CD14-positive monocyte (primary cell): ENCODE data around the gene ARHGAP33. TPM values are rescaled to one million over a fixed set of nuclear protein-coding genes. Genes with fewer than 3 reads are reported as not detected.
"Not testable (repeated sequence)": the region's sequence is repeated elsewhere in the genome, so short reads cannot be mapped to it uniquely, and the experiment has no call there.

Experiments used
- DNase-seq, 3 donors: peaks; one replicate each; pipeline ENCODE4 v3.0.0-alpha.2; 2011 to 2022
- H2AFZ ChIP-seq: 2 replicates; pipeline ENCODE4 v1.6.0; 2012; ENCODE audit warnings: mild to moderate bottlenecking, low read depth, low read length, inconsistent platforms; ENCODE audit not compliant: insufficient read depth, poor library complexity, severe bottlenecking
- H3K27ac ChIP-seq, 2 donors: 1 replicate in 1 of 2; 2 replicates in 1 of 2; pipeline ENCODE4 v1.5.1; 2012 to 2013; ENCODE audit warnings: low read length in 2 of 2, control low read depth in 1 of 2, inconsistent platforms in 1 of 2, low read depth in 1 of 2, mild to moderate bottlenecking in 1 of 2
- H3K27me3 ChIP-seq, 2 donors: one replicate each; pipeline versions ENCODE4 v1.6.0 to v1.6.1; 2011 to 2013; ENCODE audit warnings: low read length in 2 of 2; ENCODE audit not compliant: control insufficient read depth in 2 of 2, insufficient read depth in 2 of 2
- H3K36me3 ChIP-seq, 2 donors: replicated peaks in 1 of 2; 1 replicate in 1 of 2; 2 replicates in 1 of 2; pipeline versions ENCODE4 v1.5.1 to v1.6.1; 2012 to 2013; ENCODE audit warnings: low read length in 2 of 2, control low read depth in 1 of 2, inconsistent platforms in 1 of 2, mild to moderate bottlenecking in 1 of 2; ENCODE audit not compliant: insufficient read depth in 2 of 2, control insufficient read depth in 1 of 2
- H3K4me1 ChIP-seq, 2 donors: 1 replicate in 1 of 2; 2 replicates in 1 of 2; pipeline versions ENCODE4 v1.5.1 to v1.6.1; 2012 to 2013; ENCODE audit warnings: low read length in 2 of 2, control low read depth in 1 of 2, inconsistent platforms in 1 of 2, mild to moderate bottlenecking in 1 of 2, moderate library complexity in 1 of 2; ENCODE audit not compliant: insufficient read depth in 2 of 2, control insufficient read depth in 1 of 2
- H3K4me2 ChIP-seq: replicated peaks from 2 replicates; pipeline ENCODE3; 2012; ENCODE audit warnings: low read length, moderate library complexity, mild to moderate bottlenecking; ENCODE audit not compliant: poor library complexity, severe bottlenecking; ENCODE audit errors: extremely low read depth
- H3K4me3 ChIP-seq, 3 experiments: fragments of 200-600 bp in 1 of 3; sonication (generic) in 1 of 3; replicated peaks in 1 of 3; 1 replicate in 2 of 3; 2 replicates in 1 of 3; pipeline ENCODE4 v1.5.1; 2011 to 2013; ENCODE audit warnings: low read length in 3 of 3, mild to moderate bottlenecking in 3 of 3, control low read depth in 2 of 3, low read depth in 2 of 3, inconsistent platforms in 1 of 3, moderate library complexity in 1 of 3
- H3K79me2 ChIP-seq: 2 replicates; pipeline ENCODE4 v1.6.0; 2012; ENCODE audit warnings: mild to moderate bottlenecking, control low read depth, inconsistent platforms, low read length, moderate library complexity; ENCODE audit not compliant: insufficient read depth
- H3K9ac ChIP-seq: 2 replicates; pipeline ENCODE4 v1.6.0; 2017; ENCODE audit warnings: low read length, mild to moderate bottlenecking; ENCODE audit not compliant: insufficient read depth, poor library complexity, severe bottlenecking
- H3K9me3 ChIP-seq, 2 donors: replicated peaks in 1 of 2; 1 replicate in 1 of 2; 2 replicates in 1 of 2; pipeline versions ENCODE4 v1.5.1 to v1.6.1; 2012 to 2013; ENCODE audit warnings: low read length in 2 of 2, control low read depth in 1 of 2; ENCODE audit not compliant: control insufficient read depth in 1 of 2, insufficient read depth in 1 of 2
- H4K20me1 ChIP-seq: 2 replicates; pipeline ENCODE4 v1.6.0; 2012; ENCODE audit warnings: mild to moderate bottlenecking, low read length, control low read depth, moderate library complexity; ENCODE audit not compliant: insufficient read depth
- H3K27ac Mint-ChIP-seq, 7 donors: one replicate each; pipeline ENCODE4 v1.8.0; 2020; ENCODE audit warnings: mild to moderate bottlenecking in 7 of 7, mixed read lengths in 7 of 7, moderate library complexity in 6 of 7, inconsistent platforms in 2 of 7
- H3K27me3 Mint-ChIP-seq, 3 donors: one replicate each; pipeline ENCODE4 v1.8.0; 2021 to 2022; ENCODE audit warnings: low read depth in 3 of 3, mild to moderate bottlenecking in 3 of 3, mixed read lengths in 3 of 3, moderate library complexity in 3 of 3, inconsistent platforms in 1 of 3
- H3K36me3 Mint-ChIP-seq, 2 donors: one replicate each; pipeline ENCODE4 v1.8.0; 2020; ENCODE audit warnings: mixed read lengths in 2 of 2, inconsistent platforms in 1 of 2, mild to moderate bottlenecking in 1 of 2
- H3K4me1 Mint-ChIP-seq: one replicate; pipeline ENCODE4 v1.8.0; 2020; ENCODE audit warnings: mild to moderate bottlenecking, mixed read lengths
- H3K4me3 Mint-ChIP-seq, 2 donors: one replicate each; pipeline ENCODE4 v1.8.0; 2020; ENCODE audit warnings: mild to moderate bottlenecking in 2 of 2, mixed read lengths in 2 of 2, moderate library complexity in 1 of 2
- H3K9me3 Mint-ChIP-seq, 7 donors: one replicate each; pipeline ENCODE4 v1.8.0; 2020 to 2022; ENCODE audit warnings: mixed read lengths in 7 of 7, mild to moderate bottlenecking in 6 of 7, moderate library complexity in 6 of 7, inconsistent platforms in 2 of 7
- WGBS: methylation state at CpG from one replicate; pipeline ENCODE4 v1.1.5; 2013; ENCODE audit warnings: missing lambda C conversion rate; ENCODE audit not compliant: insufficient coverage; 5-methylcytosine and 5-hydroxymethylcytosine counted together
- intact Hi-C, 2 donors: fragments of 100-400 bp; cut with micrococcal nuclease; formaldehyde crosslinking; loops; one replicate each; pipeline versions ENCODE4 v1.15.0 to v1.15.1; 2023
- polyA plus RNA-seq, 3 donors: library from polyadenylated mRNA; depleted of rRNA in 1 of 3; unstranded in 2 of 3; stranded (reverse) in 1 of 3; fragments of 300-500 nt in 2 of 3; fragments of >200 nt in 1 of 3; fragmentation: Illumina TruSeq in 2 of 3; gene quantifications; 1 replicate in 2 of 3; 2 replicates in 1 of 3; pipeline ENCODE4 v1.2.3, GENCODE V29; 2012 to 2021
- TF ChIP-seq, protein P1 (sequence below): fragments of 200-600 bp; IDR thresholded peaks from one replicate; pipeline ENCODE4 v1.8.0; 2022; ENCODE audit warnings: antibody characterized with exemption, mild to moderate bottlenecking

The ARHGAP33 gene
- polyA plus RNA-seq, 3 donors = 8.6 TPM; not detected in 2

DNA sequence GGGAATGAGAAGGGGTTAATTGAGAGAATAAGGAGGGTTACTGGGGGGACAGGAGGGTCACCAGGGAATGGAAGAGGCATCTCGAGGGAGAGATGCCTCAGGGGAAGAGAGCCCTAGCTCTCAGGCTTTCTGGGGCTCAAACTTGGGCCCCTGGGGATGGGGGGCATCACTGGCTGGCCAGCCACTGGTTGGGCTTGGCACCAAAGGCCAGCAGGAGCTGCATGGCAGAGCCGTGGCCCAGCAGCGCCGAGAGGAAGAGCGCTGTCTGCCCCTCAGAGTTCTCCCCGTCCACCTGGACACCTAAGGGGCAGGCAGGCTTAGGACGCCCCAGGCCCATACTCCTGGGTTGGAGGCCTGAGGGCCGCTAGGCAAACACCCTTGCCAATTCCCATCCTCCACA is 17.5 kb downstream of the ARHGAP33 start:
- Mint-ChIP-seq H3K9me3 (peaks cover 0 to 6% (median 0%) of the 10 kb centered on the region in 7 donors), H3K36me3 (peaks cover 0 to under 1% of the 10 kb centered on the region in 2 donors), H3K27me3 (peaks cover 28 to 36% (median 28%) of the 10 kb centered on the region in 3 donors), H3K4me1 (peaks cover 4% of the 10 kb centered on the region), H3K4me3 (no peak overlapping the region), H3K27ac (peak overlapping the region in 1 of 7 donors; percentile 26)
- Histone ChIP-seq H3K27me3 (peaks cover 2 to 17% of the 10 kb centered on the region in 2 donors), H3K4me2 (no peak overlapping the region), H4K20me1 (no peaks in the 10 kb centered on the region), H3K36me3 (no peaks in the 10 kb centered on the region), H3K27ac (no peak overlapping the region), H3K79me2 (no peaks in the 10 kb centered on the region), H2AFZ (no peak overlapping the region), H3K4me1 (no peaks in the 10 kb centered on the region), H3K9ac (no peak overlapping the region), H3K4me3 (no peak overlapping the region), H3K9me3 (no peaks in the 10 kb centered on the region)
- intact Hi-C loops = no loop called here
- 89% methylated on average over 8 of the region's 8 CpGs for WGBS
- DNase-seq = no peak
- TF ChIP-seq, protein P1, sequence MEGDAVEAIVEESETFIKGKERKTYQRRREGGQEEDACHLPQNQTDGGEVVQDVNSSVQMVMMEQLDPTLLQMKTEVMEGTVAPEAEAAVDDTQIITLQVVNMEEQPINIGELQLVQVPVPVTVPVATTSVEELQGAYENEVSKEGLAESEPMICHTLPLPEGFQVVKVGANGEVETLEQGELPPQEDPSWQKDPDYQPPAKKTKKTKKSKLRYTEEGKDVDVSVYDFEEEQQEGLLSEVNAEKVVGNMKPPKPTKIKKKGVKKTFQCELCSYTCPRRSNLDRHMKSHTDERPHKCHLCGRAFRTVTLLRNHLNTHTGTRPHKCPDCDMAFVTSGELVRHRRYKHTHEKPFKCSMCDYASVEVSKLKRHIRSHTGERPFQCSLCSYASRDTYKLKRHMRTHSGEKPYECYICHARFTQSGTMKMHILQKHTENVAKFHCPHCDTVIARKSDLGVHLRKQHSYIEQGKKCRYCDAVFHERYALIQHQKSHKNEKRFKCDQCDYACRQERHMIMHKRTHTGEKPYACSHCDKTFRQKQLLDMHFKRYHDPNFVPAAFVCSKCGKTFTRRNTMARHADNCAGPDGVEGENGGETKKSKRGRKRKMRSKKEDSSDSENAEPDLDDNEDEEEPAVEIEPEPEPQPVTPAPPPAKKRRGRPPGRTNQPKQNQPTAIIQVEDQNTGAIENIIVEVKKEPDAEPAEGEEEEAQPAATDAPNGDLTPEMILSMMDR = no peak

DNA sequence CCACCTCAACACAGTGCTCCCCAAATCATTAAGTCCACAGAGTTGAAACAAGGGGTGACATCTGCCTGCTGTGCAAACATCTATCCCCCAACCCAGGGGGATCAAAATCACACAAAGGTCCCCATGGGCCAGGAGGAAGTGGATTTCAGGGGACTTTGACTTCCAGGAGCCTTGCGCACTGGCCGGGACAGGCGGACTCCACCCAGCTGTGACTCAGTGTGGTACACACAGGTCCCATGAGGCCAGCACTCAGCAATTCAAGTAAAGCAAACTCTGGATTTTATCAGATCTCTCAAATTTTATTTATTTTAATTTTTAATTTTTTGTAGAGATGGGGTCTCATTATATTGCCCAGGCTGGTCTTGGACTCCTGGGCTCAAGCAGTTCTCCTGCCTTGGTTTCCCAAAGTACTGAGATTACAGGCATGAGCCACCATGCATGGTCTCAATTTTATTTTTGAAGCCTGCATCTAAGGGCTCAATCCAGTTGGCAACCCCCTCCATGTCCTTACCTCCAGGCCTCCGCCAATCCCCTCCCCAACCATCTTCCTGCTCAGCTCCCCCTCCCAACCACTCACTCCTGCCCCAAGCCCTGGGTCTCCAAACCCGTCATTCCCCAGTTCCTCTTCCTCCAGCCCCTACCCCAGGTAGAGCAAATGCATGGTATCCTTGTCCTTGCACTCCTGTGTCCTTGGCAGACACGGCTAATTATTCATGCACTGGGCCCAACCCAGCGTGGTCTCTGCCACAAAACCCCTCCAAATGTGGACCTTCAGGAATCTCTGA is 18.2 kb downstream of the ARHGAP33 start:
- no peak overlapping the region for H3K9ac ChIP-seq
- WGBS = 77% methylated on average over 4 of the region's 7 CpGs
- H3K36me3 Mint-ChIP-seq = no peaks in the 10 kb centered on the region

DNA sequence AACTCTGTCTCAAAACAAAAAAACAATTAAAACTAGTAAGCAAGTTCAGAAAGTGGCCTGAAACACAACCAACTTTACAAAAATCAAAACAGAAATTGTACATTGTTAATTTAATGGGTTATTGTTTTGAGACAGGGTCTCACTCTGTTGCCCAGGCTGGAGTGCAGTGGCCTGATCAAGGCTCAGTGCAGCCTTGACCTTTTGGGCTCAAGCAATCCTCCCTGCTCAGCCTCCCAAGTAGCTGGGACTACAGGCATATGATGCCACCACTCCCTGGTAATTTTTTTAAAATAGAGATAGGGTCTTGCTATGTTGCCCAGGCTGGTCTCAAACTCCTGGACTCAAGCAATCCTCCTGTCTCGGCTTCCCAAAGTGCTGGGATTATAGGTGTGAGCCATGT is 20.2 kb downstream of the ARHGAP33 start:
- H3K36me3 Mint-ChIP-seq, DNase-seq, H3K36me3 ChIP-seq, H2AFZ ChIP-seq, intact Hi-C loops, H3K9me3 Mint-ChIP-seq, H3K79me2 ChIP-seq, H3K27ac Mint-ChIP-seq, H3K4me1 ChIP-seq, H3K4me2 ChIP-seq, H4K20me1 ChIP-seq, H3K4me1 Mint-ChIP-seq, H3K9me3 ChIP-seq, H3K4me3 ChIP-seq, H3K27ac ChIP-seq, H3K4me3 Mint-ChIP-seq, H3K9ac ChIP-seq: not testable (repeated sequence)
- peaks cover 2 to 22% of the 10 kb centered on the region in 2 donors for H3K27me3 ChIP-seq
- peaks cover 34 to 48% (median 44%) of the 10 kb centered on the region in 3 donors for H3K27me3 Mint-ChIP-seq
- no CpG with 5 or more reads among the region's 1 CpG for WGBS

More for the DNA sequence above, 18.2 kb downstream of the ARHGAP33 start:
- TF ChIP-seq, protein P1 = no peak
- no peak overlapping the region for H3K27ac ChIP-seq
- H4K20me1 ChIP-seq = no peaks in the 10 kb centered on the region
- no peak overlapping the region for H3K4me2 ChIP-seq
- intact Hi-C loops = no loop called here
- no peak overlapping the region for H2AFZ ChIP-seq
- H3K27ac Mint-ChIP-seq = peak overlapping the region in 1 of 7 donors; percentile 26
- no peaks in the 10 kb centered on the region for H3K9me3 ChIP-seq
- H3K79me2 ChIP-seq = no peaks in the 10 kb centered on the region
- H3K27me3 Mint-ChIP-seq = peaks cover 34 to 42% (median 35%) of the 10 kb centered on the region in 3 donors
- H3K4me1 Mint-ChIP-seq = peaks cover 4% of the 10 kb centered on the region
- peaks cover 2 to 22% of the 10 kb centered on the region in 2 donors for H3K27me3 ChIP-seq
- no peaks in the 10 kb centered on the region for H3K36me3 ChIP-seq
- H3K4me3 ChIP-seq = no peak overlapping the region
- no peak overlapping the region for H3K4me3 Mint-ChIP-seq
- H3K9me3 Mint-ChIP-seq = peaks cover 0 to 6% (median 0%) of the 10 kb centered on the region in 7 donors
- no peak for DNase-seq
- no peaks in the 10 kb centered on the region for H3K4me1 ChIP-seq
